Naive thymus-derived CD8-positive, alpha-beta T cell (primary cell): ENCODE results near the gene CABP2. TPM values are rescaled to one million over a fixed set of nuclear protein-coding genes. Genes with fewer than 3 reads are reported as not detected.

Experiments used
- ATAC-seq, 2 donors: fragments of 150-1000 bp; cut with Tn5 transposase in 1 of 2; sonication (Bioruptor Pico), chemical (Tn5 transposase) in 1 of 2; 1 replicate in 1 of 2; 2 replicates in 1 of 2; pipeline ENCODE4 v1.10.0; 2021; ENCODE audit warnings: mild to moderate bottlenecking in 2 of 2, moderate library complexity in 2 of 2
- POLR2A ChIA-PET: fragments of 350-600 bp; sonication (Branson Sonifier 250); formaldehyde crosslinking; loops from one replicate; lab custom pipeline; 2021; ENCODE audit warnings: antibody characterized with exemption; lab: Charles Lee
- DNase-seq, 10 donors: peaks; one replicate each; pipeline versions ENCODE4 v3.0.0 to v3.0.0-alpha.2; 2020 to 2022
- H3K27ac Mint-ChIP-seq, 10 donors: one replicate each; pipeline ENCODE4 v1.8.0; 2020 to 2022; ENCODE audit warnings: mild to moderate bottlenecking in 10 of 10, mixed read lengths in 10 of 10, moderate library complexity in 4 of 10, inconsistent platforms in 1 of 10
- H3K27me3 Mint-ChIP-seq, 5 donors: one replicate each; pipeline ENCODE4 v1.8.0; 2021 to 2022; ENCODE audit warnings: mixed read lengths in 5 of 5
- H3K36me3 Mint-ChIP-seq, 3 donors: one replicate each; pipeline ENCODE4 v1.8.0; 2020 to 2022; ENCODE audit warnings: mixed read lengths in 3 of 3, mild to moderate bottlenecking in 2 of 3, inconsistent platforms in 1 of 3
- H3K4me1 Mint-ChIP-seq, 4 donors: one replicate each; pipeline ENCODE4 v1.8.0; 2021 to 2022; ENCODE audit warnings: mixed read lengths in 4 of 4
- H3K4me3 Mint-ChIP-seq, 10 donors: one replicate each; pipeline ENCODE4 v1.8.0; 2020 to 2022; ENCODE audit warnings: mild to moderate bottlenecking in 10 of 10, mixed read lengths in 10 of 10, moderate library complexity in 6 of 10, inconsistent platforms in 1 of 10
- H3K9me3 Mint-ChIP-seq, 9 donors: one replicate each; pipeline ENCODE4 v1.8.0; 2020 to 2022; ENCODE audit warnings: mixed read lengths in 9 of 9, mild to moderate bottlenecking in 3 of 9, inconsistent platforms in 1 of 9, moderate library complexity in 1 of 9
- polyA plus RNA-seq, 3 donors: library from polyadenylated mRNA; unstranded; fragments of 300-500 nt; fragmentation: Illumina TruSeq; gene quantifications; one replicate each; pipeline ENCODE4 v1.2.3, GENCODE V29; 2021
- total RNA-seq, 8 experiments: library from RNA in 2 of 8; stranded (reverse) in 2 of 8; gene quantifications; one replicate each; pipeline ENCODE4 v1.2.3 and lab custom pipeline; 2021 to 2026

Gene CABP2
- total and polyA plus RNA-seq, 5 experiments from 2014 or later = not detected

DNA sequence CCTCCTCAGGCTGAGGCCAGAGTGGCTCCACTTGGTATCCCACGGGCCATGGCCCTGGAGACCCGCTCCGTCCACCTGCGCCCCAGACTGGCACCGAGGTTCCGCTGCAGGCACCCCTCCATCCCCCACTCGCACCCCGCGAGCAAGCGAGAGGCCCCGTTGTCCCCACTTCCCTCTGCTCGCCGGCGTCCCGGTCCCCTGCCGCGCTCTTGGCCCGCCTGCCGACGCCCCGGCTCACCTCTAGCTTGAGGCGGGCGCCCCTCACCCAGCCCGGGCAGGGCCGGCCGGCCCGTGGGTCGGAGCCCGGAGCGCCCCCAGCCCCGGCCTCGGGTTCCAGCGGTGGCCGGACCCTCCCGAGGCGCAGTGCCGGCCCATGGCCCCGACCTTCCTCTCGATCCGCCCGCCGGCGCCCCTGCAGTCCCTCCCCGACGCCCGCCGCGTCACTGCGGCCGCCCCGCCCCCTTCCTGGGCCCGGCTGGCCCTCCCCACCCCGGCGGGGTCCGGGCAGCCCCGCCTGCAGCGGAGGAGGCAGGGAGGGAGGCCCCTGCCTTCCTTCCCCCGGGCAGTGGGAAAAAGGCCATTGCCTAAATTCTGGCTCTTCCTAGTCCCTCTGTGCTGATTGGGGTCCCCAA lies 18.2 kb downstream of the CABP2 start, which contains the start of gene PITPNM1:
TSS of gene PITPNM1 (minus strand) at position 414 of the 632 bp plus-strand sequence. CDS start 1,183 bp downstream, outside the sequence.
- Mint-ChIP-seq H3K4me1 (peaks cover 36 to 59% (median 57%) of the 10 kb centered on the region in 4 donors), H3K9me3 (no peaks in the 10 kb centered on the region), H3K27me3 (peaks cover 0 to 2% (median 0%) of the 10 kb centered on the region in 5 donors), H3K36me3 (peaks cover 0 to 24% (median 0%) of the 10 kb centered on the region in 3 donors), H3K27ac (peak within 1 kb of the TSS; percentile 92 to 99 (median 96)), H3K4me3 (peak within 1 kb of the TSS; percentile 88 to 95 (median 92))
- POLR2A ChIA-PET = interaction anchor here (0.5 to 8.8 kb wide), 25 partner anchors 11 to 161 kb away, joined by 3 to 118 read pairs (median 4); partner anchors contain the start of genes AIP, POLD4, PPP1CA and PTPRCAP
- DNase-seq (peak; percentile 39 to 79 (median 66)), ATAC-seq (peak in 1 of 2 donors; percentile 7)

DNA sequence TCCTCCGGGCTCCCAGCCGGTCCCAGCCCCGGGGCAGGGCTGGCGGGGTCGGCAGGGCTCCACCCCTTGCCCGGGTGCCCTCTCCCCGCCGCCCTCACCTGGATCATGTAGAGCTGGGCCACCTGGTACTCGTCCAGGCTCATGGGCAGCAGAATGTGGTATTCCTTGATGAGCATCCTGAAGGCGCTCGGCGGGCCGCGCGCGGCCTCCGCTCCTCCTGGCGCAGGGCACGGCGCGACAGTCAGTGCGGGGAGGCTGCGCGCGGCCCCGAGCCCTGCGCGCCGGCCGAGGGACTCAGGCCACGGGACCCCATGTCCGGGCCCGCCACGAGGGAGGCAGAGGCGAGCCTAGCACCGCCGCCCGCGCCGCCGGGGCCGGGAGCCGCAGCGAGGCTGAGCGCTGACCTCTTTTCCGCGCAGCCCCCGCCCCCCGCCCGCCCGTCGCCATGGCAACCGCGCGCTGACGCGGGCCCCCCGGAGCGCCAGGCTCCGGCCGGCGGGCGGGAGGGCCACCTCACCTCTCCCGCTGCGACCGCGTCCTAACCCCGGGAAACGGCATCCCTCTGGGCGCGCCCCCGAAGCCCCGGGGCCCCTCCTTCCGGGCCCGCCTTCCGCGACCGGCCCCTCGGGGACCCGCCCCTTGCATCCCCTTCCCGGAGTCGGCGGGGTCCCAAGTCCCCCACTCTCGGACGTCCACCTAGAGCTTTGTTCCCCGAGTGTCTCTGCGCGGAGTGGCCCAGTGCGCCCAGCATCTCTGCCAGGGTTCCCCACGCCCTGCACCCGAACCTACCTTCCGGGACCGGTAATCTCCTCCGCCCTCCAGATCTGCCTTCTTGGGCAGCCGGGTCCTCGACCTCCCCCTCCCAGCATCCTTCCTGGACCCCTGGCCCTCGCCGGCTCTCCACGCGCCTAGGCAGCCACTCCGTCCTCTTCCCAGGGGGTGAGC lies 19.0 kb downstream of the CABP2 start:
- H3K36me3 Mint-ChIP-seq = peaks cover 0 to 28% (median 0%) of the 10 kb centered on the region in 3 donors
- peak overlapping the region; percentile 86 to 94 (median 90) for H3K4me3 Mint-ChIP-seq
- peak in 6 of 10 donors; percentile 26 to 58 (median 39) for DNase-seq
- ATAC-seq = no peak
- H3K4me1 Mint-ChIP-seq = peaks cover 36 to 57% (median 54%) of the 10 kb centered on the region in 4 donors
- H3K27ac Mint-ChIP-seq = peak overlapping the region; percentile 68 to 96 (median 89)
- H3K27me3 Mint-ChIP-seq = peaks cover 0 to 2% (median 0%) of the 10 kb centered on the region in 5 donors
- POLR2A ChIA-PET = interaction anchor here (0.5 to 8.8 kb wide), 19 partner anchors 10 to 153 kb away, joined by 3 to 118 read pairs (median 7); partner anchors contain the start of genes AIP, POLD4, PPP1CA and PTPRCAP
- no peaks in the 10 kb centered on the region for H3K9me3 Mint-ChIP-seq

GRCh38 chr11:67503119-67504004 lies 19.9 kb downstream of the CABP2 start:
- POLR2A ChIA-PET = interaction anchor here (0.9 to 8.8 kb wide), 7 partner anchors 10 to 102 kb away, joined by 3 to 118 read pairs (median 7); partner anchors contain the start of genes AIP and PPP1CA
- H3K9me3 Mint-ChIP-seq = no peaks in the 10 kb centered on the region
- H3K4me1 Mint-ChIP-seq = peaks cover 28 to 49% (median 46%) of the 10 kb centered on the region in 4 donors
- DNase-seq (peak in 1 of 10 donors; percentile 60), ATAC-seq (no peak)
- no peaks in the 10 kb centered on the region for H3K27me3 Mint-ChIP-seq
- peaks cover 0 to 31% (median 0%) of the 10 kb centered on the region in 3 donors for H3K36me3 Mint-ChIP-seq
- H3K27ac Mint-ChIP-seq = peak overlapping the region; percentile 16 to 91 (median 85)
- peak overlapping the region; percentile 58 to 87 (median 76) for H3K4me3 Mint-ChIP-seq

GRCh38 chr11:67502328-67502979 lies 20.8 kb downstream of the CABP2 start:
- peaks cover 0 to 33% (median 0%) of the 10 kb centered on the region in 3 donors for H3K36me3 Mint-ChIP-seq
- DNase-seq (no peak), ATAC-seq (no peak)
- peak overlapping the region; percentile 58 to 87 (median 76) for H3K4me3 Mint-ChIP-seq
- H3K9me3 Mint-ChIP-seq = no peaks in the 10 kb centered on the region
- POLR2A ChIA-PET = interaction anchor here (0.9 to 8.8 kb wide), 6 partner anchors 12 to 101 kb away, joined by 4 to 118 read pairs (median 7); partner anchors contain the start of genes AIP, PPP1CA and TMEM134
- H3K4me1 Mint-ChIP-seq = peaks cover 28 to 47% (median 45%) of the 10 kb centered on the region in 4 donors
- H3K27me3 Mint-ChIP-seq = no peaks in the 10 kb centered on the region
- H3K27ac Mint-ChIP-seq = peak overlapping the region in 9 of 10 donors; percentile 3 to 91 (median 82)

- peaks cover 0 to 34% (median 0%) of the 10 kb centered on the region in 3 donors for H3K36me3 Mint-ChIP-seq
- H3K27ac Mint-ChIP-seq = peak overlapping the region in 1 of 10 donors; percentile 38
- H3K4me3 Mint-ChIP-seq = no peak overlapping the region
- H3K9me3 Mint-ChIP-seq = no peaks in the 10 kb centered on the region
- no peak for DNase-seq
- POLR2A ChIA-PET = interaction anchor here (1.0 to 8.8 kb wide), 5 partner anchors 10 to 68 kb away, joined by 3 to 118 read pairs (median 4); partner anchors contain the start of genes AIP and TMEM134
- H3K4me1 Mint-ChIP-seq = peaks cover 26 to 41% (median 40%) of the 10 kb centered on the region in 4 donors
- no peaks in the 10 kb centered on the region for H3K27me3 Mint-ChIP-seq
- no peak for ATAC-seq
These were observed 21.4 kb downstream of the CABP2 start for GRCh38 chr11:67501854-67502253.

- peak overlapping the region in 1 of 10 donors; percentile 9 for H3K4me3 Mint-ChIP-seq
- H3K9me3 Mint-ChIP-seq = no peaks in the 10 kb centered on the region
- peak overlapping the region in 4 of 10 donors; percentile 27 to 72 (median 52) for H3K27ac Mint-ChIP-seq
- peaks cover 22 to 34% (median 32%) of the 10 kb centered on the region in 4 donors for H3K4me1 Mint-ChIP-seq
- ATAC-seq = no peak
- DNase-seq = no peak
- H3K27me3 Mint-ChIP-seq = no peaks in the 10 kb centered on the region
- POLR2A ChIA-PET = interaction anchor here (1.2 to 8.8 kb wide), 2 partner anchors 9 to 15 kb away, joined by 3 to 118 read pairs; partner anchors contain the start of gene AIP
- peaks cover 0 to 39% (median 0%) of the 10 kb centered on the region in 3 donors for H3K36me3 Mint-ChIP-seq
These were observed 22.2 kb downstream of the CABP2 start for GRCh38 chr11:67500831-67501715.

GRCh38 chr11:67500484-67500821 lies 22.8 kb downstream of the CABP2 start:
- H3K27me3 Mint-ChIP-seq = no peaks in the 10 kb centered on the region
- no peak for DNase-seq
- H3K4me1 Mint-ChIP-seq = peaks cover 18 to 27% (median 26%) of the 10 kb centered on the region in 4 donors
- no peaks in the 10 kb centered on the region for H3K9me3 Mint-ChIP-seq
- POLR2A ChIA-PET = interaction anchor here (0.9 to 8.8 kb wide), 2 partner anchors 15 to 66 kb away, joined by 3 to 118 read pairs; partner anchors contain the start of gene AIP
- peak overlapping the region in 2 of 10 donors; percentile 27 to 56 for H3K27ac Mint-ChIP-seq
- H3K36me3 Mint-ChIP-seq = peaks cover 0 to 42% (median 0%) of the 10 kb centered on the region in 3 donors
- ATAC-seq = no peak
- no peak overlapping the region for H3K4me3 Mint-ChIP-seq

DNA sequence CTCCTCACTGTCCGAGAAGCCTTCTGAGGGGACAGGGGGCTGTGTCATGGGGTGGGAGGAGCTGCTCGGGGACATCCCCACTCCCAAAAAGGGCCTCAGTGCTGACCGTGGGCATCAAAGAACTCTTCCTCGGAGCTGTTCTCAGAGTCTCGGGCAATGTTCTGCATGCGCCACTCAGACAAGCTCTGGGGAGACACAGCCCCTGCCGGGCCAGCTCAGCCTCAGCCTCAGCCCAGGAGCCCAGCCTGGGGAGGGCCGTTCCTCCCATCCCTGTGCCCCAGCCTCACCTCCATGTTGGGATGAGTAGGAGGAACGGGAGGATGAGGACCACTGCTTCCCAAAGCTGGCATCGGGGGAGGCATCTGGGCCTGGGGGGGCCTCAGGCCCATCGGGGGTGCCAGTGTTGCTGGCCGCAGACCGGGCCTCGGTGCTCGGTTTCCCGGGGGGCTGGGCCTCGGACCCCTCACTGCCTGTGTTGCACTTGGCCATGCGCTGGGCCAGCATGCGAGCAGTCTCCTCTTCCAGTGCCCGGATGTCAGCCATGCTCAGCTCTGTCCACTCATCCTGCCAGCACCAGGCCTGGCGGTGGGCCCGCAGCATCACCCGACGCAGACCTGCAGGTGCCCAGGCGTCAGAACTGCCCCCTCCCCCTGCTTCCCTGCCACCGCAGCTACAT lies 23.3 kb downstream of the CABP2 start:
- ATAC-seq = no peak
- Mint-ChIP-seq H3K4me3 (no peak overlapping the region), H3K27me3 (no peaks in the 10 kb centered on the region), H3K27ac (peak overlapping the region in 4 of 10 donors; percentile 20 to 79 (median 58)), H3K36me3 (peaks cover 0 to 42% (median 0%) of the 10 kb centered on the region in 3 donors), H3K9me3 (no peaks in the 10 kb centered on the region), H3K4me1 (peaks cover 17 to 26% (median 24%) of the 10 kb centered on the region in 4 donors)
- no peak for DNase-seq
- POLR2A ChIA-PET = interaction anchor here (0.6 to 8.8 kb wide), 5 partner anchors 10 to 381 kb away, joined by 3 to 118 read pairs (median 4); partner anchors contain the start of genes AIP, KDM2A and RPS6KB2

- Mint-ChIP-seq H3K27ac (peak overlapping the region in 1 of 10 donors; percentile 35), H3K9me3 (no peaks in the 10 kb centered on the region), H3K4me1 (peaks cover 14 to 24% (median 19%) of the 10 kb centered on the region in 4 donors), H3K4me3 (no peak overlapping the region), H3K36me3 (peaks cover 0 to 47% (median 0%) of the 10 kb centered on the region in 3 donors), H3K27me3 (no peaks in the 10 kb centered on the region)
- no peak for DNase-seq
- POLR2A ChIA-PET = interaction anchor here (2.0 to 8.8 kb wide), 2 partner anchors 9 to 13 kb away, joined by 8 to 118 read pairs; partner anchors contain the start of gene AIP
- ATAC-seq = no peak
These were observed 24.7 kb downstream of the CABP2 start for GRCh38 chr11:67498544-67498972.
